Smooth muscle cell (in vitro differentiated cells): ENCODE results near the gene BANP. TPM values are rescaled to one million over a fixed set of nuclear protein-coding genes. Genes with fewer than 3 reads are reported as not detected.
"Not testable (repeated sequence)": the region's sequence is repeated elsewhere in the genome, so short reads cannot be mapped to it uniquely, and the experiment has no call there.

Source experiments
- DNase-seq: peaks from one replicate; lab custom pipeline; 2025; ENCODE audit not compliant: unreplicated experiment; lab: John Stamatoyannopoulos, UW
- H2AFZ ChIP-seq: fragments of 200-600 bp; sonication (generic); 2 replicates; pipeline ENCODE4 v1.6.0; 2016; ENCODE audit warnings: antibody characterized with exemption, low read depth, mild to moderate bottlenecking
- H3F3A ChIP-seq: fragments of 200-600 bp; sonication (generic); 2 replicates; pipeline ENCODE4 v1.6.0; 2017; ENCODE audit warnings: antibody characterized with exemption, low read depth
- H3K27ac ChIP-seq: fragments of 200-600 bp; sonication (generic); 2 replicates; pipeline ENCODE4 v1.5.1; 2016; ENCODE audit warnings: low read depth, mild to moderate bottlenecking
- H3K27me3 ChIP-seq: fragments of 200-600 bp; sonication (generic); 2 replicates; pipeline ENCODE4 v1.6.1; 2016; ENCODE audit warnings: low read depth, mild to moderate bottlenecking
- H3K36me3 ChIP-seq: fragments of 200-600 bp; sonication (generic); 2 replicates; pipeline ENCODE4 v1.5.1; 2016; ENCODE audit warnings: low read depth
- H3K4me1 ChIP-seq: fragments of 200-600 bp; sonication (generic); 2 replicates; pipeline ENCODE4 v1.5.1; 2016; ENCODE audit warnings: low read depth
- H3K4me2 ChIP-seq: fragments of 200-600 bp; sonication (generic); 2 replicates; pipeline ENCODE4 v1.6.0; 2016; ENCODE audit warnings: mild to moderate bottlenecking
- H3K4me3 ChIP-seq: fragments of 200-600 bp; sonication (generic); 2 replicates; pipeline ENCODE4 v1.5.1; 2016; ENCODE audit warnings: mild to moderate bottlenecking
- H3K79me2 ChIP-seq: fragments of 200-600 bp; sonication (generic); 2 replicates; pipeline ENCODE4 v1.6.0; 2016; ENCODE audit warnings: low read depth, mild to moderate bottlenecking
- H3K9ac ChIP-seq: fragments of 200-600 bp; sonication (generic); 2 replicates; pipeline ENCODE4 v1.6.0; 2016; ENCODE audit warnings: low read depth
- H3K9me3 ChIP-seq: fragments of 200-600 bp; sonication (generic); replicated peaks from 2 replicates; pipeline ENCODE4 v1.5.1; 2016; ENCODE audit warnings: low read depth
- H4K20me1 ChIP-seq: fragments of 200-600 bp; sonication (generic); 2 replicates; pipeline ENCODE4 v1.6.0; 2016; ENCODE audit warnings: low read depth
- CTCF ChIP-seq: fragments of 200-600 bp; sonication (generic); IDR thresholded peaks from 2 replicates; pipeline ENCODE4 v1.5.1; 2017; ENCODE audit warnings: borderline replicate concordance, mild to moderate bottlenecking, antibody characterized with exemption; ENCODE audit not compliant: insufficient read depth, poor library complexity, severe bottlenecking
- WGBS: methylation state at CpG from one replicate; pipeline ENCODE4 v1.1.7; 2016; ENCODE audit warnings: low lambda C conversion rate; 5-methylcytosine and 5-hydroxymethylcytosine counted together
- polyA plus RNA-seq: library from polyadenylated mRNA; unstranded; fragments of >200 nt; fragmentation: Nextera tagmentation; extraction: Ambion mirVana; gene quantifications from 2 replicates; pipeline ENCODE4 v1.2.1, GENCODE V29; 2016
- total RNA-seq: library from RNA; depleted of rRNA; stranded (reverse); fragments of >200 nt; gene quantifications from 2 replicates; pipeline ENCODE4 v1.2.3, GENCODE V29; 2014

The BANP gene
- total and polyA plus RNA-seq, 2 experiments from 2014 or later = 11.5 to 19.5 TPM

DNA sequence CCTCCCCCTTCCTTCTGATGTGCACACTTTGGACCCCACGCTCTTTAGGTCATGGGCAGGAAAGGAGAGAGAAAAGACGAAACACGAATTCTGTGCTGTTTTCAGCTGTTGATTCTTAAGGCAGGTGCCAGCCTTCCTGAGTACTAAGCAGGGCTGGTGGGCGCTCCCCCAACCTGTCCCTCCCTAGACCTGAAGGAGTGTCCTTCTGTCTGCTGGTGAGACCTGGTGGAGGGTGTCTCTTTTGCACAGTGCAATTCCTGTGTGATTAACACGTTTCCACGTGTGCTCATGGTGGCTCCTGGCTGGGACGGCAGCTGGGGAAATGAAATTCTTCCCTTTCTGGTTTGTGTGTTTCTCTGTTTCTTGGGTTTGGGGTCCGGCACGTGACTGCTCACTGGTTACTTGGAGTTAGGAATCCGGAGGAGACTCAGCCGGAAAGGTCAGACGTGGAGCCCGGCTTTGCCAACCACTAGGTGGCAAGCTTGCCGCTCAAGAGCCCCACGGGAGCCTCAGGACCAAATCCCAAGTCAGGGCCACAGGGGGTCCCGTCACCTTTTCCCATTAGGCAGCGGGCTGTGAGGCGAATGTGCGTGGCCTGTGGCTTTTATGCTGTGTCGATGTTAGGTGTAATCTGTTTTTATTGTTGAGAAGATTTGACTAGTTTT, 32.0 kb downstream of the BANP start:
- 55% methylated on average over 20 of the region's 20 CpGs for WGBS

DNA sequence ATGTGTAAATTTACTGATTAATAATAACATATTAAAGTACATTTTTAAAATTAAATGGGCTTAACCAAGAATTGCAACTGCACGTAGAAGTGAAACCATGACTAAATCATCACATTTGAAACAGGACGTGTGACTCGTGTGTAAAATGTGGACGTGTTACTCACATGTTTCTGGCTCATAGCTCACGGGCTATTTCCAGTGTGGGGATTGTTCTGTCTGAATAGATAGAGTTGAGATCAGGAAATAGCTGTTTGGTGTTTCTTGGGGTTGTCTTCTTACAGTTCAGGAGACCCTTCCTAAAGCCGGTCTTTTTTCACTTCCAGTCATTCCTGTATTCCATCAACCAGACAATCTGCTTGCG, 32.5 kb downstream of the BANP start:
- not testable (repeated sequence) for H3K27me3 ChIP-seq, H2AFZ ChIP-seq, H3K9me3 ChIP-seq, H3K79me2 ChIP-seq, H3K4me1 ChIP-seq, DNase-seq, H4K20me1 ChIP-seq, H3K36me3 ChIP-seq, H3K4me3 ChIP-seq, H3F3A ChIP-seq
- H3K27ac ChIP-seq = peak overlapping the region; percentile 80
- 28% methylated on average over 5 of the region's 7 CpGs for WGBS
- peak overlapping the region; percentile 62 for H3K9ac ChIP-seq
- peak overlapping the region; percentile 55 for H3K4me2 ChIP-seq

More for the DNA sequence above, 32.0 kb downstream of the BANP start:
- H3K9me3 ChIP-seq, H2AFZ ChIP-seq, DNase-seq, H3F3A ChIP-seq, H3K79me2 ChIP-seq, H3K36me3 ChIP-seq, H3K4me1 ChIP-seq, H3K4me3 ChIP-seq, H3K27me3 ChIP-seq, H4K20me1 ChIP-seq: not testable (repeated sequence)
- H3K27ac ChIP-seq = peak overlapping the region; percentile 80
- peak overlapping the region; percentile 62 for H3K9ac ChIP-seq
- peak; percentile 38 for TF ChIP-seq CTCF
- H3K4me2 ChIP-seq = peak overlapping the region; percentile 55

DNA sequence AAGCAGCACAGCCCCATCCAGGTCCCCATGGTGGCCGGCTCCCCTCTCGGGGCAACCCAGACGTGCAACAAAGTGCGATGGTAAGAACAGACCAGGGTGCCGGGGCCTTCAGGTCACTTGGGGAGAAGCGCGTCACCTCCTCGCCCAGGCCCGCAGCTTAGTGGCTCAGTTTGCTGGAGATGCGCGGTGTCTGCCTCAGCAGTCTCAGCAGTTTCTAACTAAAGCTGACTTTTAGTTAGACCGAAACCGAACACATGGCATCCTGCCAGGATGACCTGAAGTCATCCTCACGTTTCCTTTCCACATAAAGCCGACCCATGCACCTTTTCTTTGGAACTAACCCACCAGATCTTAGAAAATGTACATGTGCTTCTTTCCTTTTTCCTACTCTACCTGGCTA, 32.9 kb downstream of the BANP start:
- not testable (repeated sequence) for DNase-seq, H3K4me2 ChIP-seq, H2AFZ ChIP-seq, H3K4me1 ChIP-seq, H3K4me3 ChIP-seq, H3K79me2 ChIP-seq, H3F3A ChIP-seq, H3K9me3 ChIP-seq, H4K20me1 ChIP-seq, H3K27me3 ChIP-seq, H3K36me3 ChIP-seq
- 82% methylated on average over 15 of the region's 15 CpGs for WGBS
- H3K9ac ChIP-seq = peak overlapping the region; percentile 62
- H3K27ac ChIP-seq = peak overlapping the region; percentile 80

DNA sequence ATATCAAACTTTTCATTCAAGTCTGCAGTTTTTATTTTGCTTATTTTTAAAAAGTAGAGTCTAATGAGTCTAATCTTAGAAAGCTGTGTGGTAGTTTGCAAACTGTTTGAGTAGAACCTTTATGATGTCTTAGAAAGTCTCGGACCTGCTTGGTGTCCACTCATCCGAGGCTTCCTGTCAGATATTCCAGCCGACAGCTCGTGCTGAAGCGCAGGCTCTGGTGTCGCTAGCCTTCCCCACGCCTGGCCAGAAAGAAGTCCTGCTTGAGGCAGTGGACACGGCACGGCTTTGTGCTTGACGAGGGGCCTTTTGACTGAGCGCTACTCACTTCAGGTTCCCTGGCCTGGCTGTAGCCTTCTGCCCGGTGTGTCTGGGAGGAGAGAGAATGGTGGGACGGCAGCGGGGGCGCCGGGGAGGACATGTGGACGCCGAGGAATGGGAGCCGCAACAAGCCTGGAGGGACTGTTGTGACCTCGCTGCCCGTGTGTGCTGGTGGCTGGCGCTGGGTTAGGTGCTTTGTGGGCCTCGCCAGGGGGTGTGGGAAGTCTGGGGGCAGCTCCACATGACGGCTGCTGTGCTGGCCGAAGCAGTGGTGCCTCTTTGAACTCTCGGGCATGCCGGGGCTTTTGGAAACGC, 33.5 kb downstream of the BANP start:
- WGBS = 94% methylated on average over 27 of the region's 28 CpGs
- DNase-seq = no peak
- no peaks in the 10 kb centered on the region for H3K79me2 ChIP-seq

GRCh38 chr16:87985493-87985892, 34.3 kb downstream of the BANP start:
- H3K36me3 ChIP-seq, H3K4me3 ChIP-seq, H3K27me3 ChIP-seq, H3F3A ChIP-seq, H2AFZ ChIP-seq, H3K9ac ChIP-seq, H3K9me3 ChIP-seq, H3K4me1 ChIP-seq, H3K27ac ChIP-seq, H4K20me1 ChIP-seq, DNase-seq, H3K4me2 ChIP-seq, H3K79me2 ChIP-seq: not testable (repeated sequence)
- WGBS = 97% methylated on average over 5 of the region's 5 CpGs

More for the DNA sequence above, 33.5 kb downstream of the BANP start:
- H3K27me3 ChIP-seq = no peaks in the 10 kb centered on the region
- H2AFZ ChIP-seq = no peak overlapping the region
- H4K20me1 ChIP-seq = peaks cover 5% of the 10 kb centered on the region
- no peaks in the 10 kb centered on the region for H3F3A ChIP-seq
- no peak for TF ChIP-seq CTCF
- H3K4me1 ChIP-seq = no peaks in the 10 kb centered on the region
- no peaks in the 10 kb centered on the region for H3K9me3 ChIP-seq
- H3K9ac ChIP-seq = no peak overlapping the region
- H3K36me3 ChIP-seq = no peaks in the 10 kb centered on the region
- H3K27ac ChIP-seq = peak overlapping the region; percentile 80
- H3K4me2 ChIP-seq = no peak overlapping the region
- H3K4me3 ChIP-seq = no peak overlapping the region

DNA sequence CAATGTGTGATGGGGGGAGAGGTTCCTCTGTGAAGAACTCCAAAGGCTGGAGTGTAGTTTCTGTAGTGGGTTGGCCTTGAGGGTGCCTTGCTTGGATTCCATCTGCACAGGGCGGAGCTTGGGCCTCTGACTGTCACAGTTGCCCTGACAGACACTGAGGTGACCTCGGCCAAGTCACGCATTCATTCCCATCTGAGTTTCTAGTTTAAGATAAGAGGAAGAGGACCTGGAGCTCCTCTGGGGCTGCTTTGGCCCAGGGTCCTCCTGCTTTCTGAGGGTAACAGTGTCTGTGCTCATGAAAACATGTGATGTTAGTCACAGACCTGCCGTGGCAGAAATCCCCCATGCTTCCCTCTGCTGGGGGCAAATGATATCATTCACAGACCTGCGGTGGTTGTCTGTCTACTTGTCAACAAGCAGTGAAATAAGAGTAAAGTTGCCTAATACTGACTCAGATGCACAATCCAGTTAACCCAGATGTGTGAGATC, 35.2 kb downstream of the BANP start:
- not testable (repeated sequence) for H3K4me3 ChIP-seq, H3K79me2 ChIP-seq, H3K9me3 ChIP-seq, H2AFZ ChIP-seq, H3K4me1 ChIP-seq, DNase-seq, H3K4me2 ChIP-seq, H3K9ac ChIP-seq, H3F3A ChIP-seq, H3K36me3 ChIP-seq, H3K27me3 ChIP-seq
- 59% methylated on average over 5 of the region's 5 CpGs for WGBS
- Histone ChIP-seq H4K20me1 (peaks cover 14% of the 10 kb centered on the region), H3K27ac (peak overlapping the region; percentile 75)

GRCh38 chr16:87988596-87988995, 37.4 kb downstream of the BANP start:
- H3K9ac ChIP-seq, H3K9me3 ChIP-seq, H3F3A ChIP-seq, H3K79me2 ChIP-seq, H3K27ac ChIP-seq, H3K4me3 ChIP-seq, H3K27me3 ChIP-seq, H3K4me2 ChIP-seq, H3K4me1 ChIP-seq, H3K36me3 ChIP-seq, DNase-seq, H2AFZ ChIP-seq: not testable (repeated sequence)
- peaks cover 20% of the 10 kb centered on the region for H4K20me1 ChIP-seq
- WGBS = 93% methylated on average over 9 of the region's 9 CpGs
